Mammary epithelial cell (primary cell): ENCODE results near the gene SUCLA2.

Experiments
- CTCF ChIP-seq, 2 donors: IDR thresholded peaks in 1 of 2; conservative IDR thresholded peaks in 1 of 2; 2 replicates each; pipeline ENCODE4 v1.5.1; 2011 to 2012; ENCODE audit warnings: inconsistent platforms in 2 of 2, low read length in 2 of 2, mild to moderate bottlenecking in 2 of 2, control low read depth in 1 of 2, low read depth in 1 of 2; ENCODE audit not compliant: insufficient read depth in 1 of 2; ENCODE audit errors: extremely low read depth in 1 of 2
- EZH2 ChIP-seq: IDR thresholded peaks from 2 replicates; pipeline ENCODE4 v1.6.1; 2012; ENCODE audit warnings: low read length, inconsistent platforms, borderline replicate concordance

GRCh38 chr13:48019796-48020195 is 18.7 kb upstream of the SUCLA2 start:
- TF ChIP-seq CTCF (conservative IDR thresholded peaks at IDR 0.05 in 1 of 2, IDR thresholded peaks at IDR 0.05 in 1 of 2; ENCODE audit: extremely low read depth in 1 of 2, insufficient read depth in 1 of 2, low read depth in 1 of 2, low read length in 2 of 2) (no peak), EZH2 (no peak)
